Body of pancreas (tissue), 4 donors: ENCODE results near the gene NLGN1.

Source experiments
- CTCF ChIP-seq, 7 experiments: fragments of 450-650 bp in 4 of 7; fragments of 200-600 bp in 3 of 7; sonication (generic) in 3 of 7; IDR thresholded peaks; one replicate each; pipeline ENCODE4 v1.5.1; 2016 to 2019; ENCODE audit warnings: antibody characterized with exemption in 7 of 7
- POLR2A ChIP-seq, 3 donors: fragments of 450-650 bp; IDR thresholded peaks; one replicate each; pipeline ENCODE4 v1.6.1; 2016; ENCODE audit warnings: antibody characterized with exemption in 3 of 3, mild to moderate bottlenecking in 2 of 3

GRCh38 chr3:173584093-173584837 is 186.7 kb downstream of the NLGN1 start:
- peak in 6 of 7 experiments; percentile 47 to 70 (median 56) for TF ChIP-seq CTCF (IDR thresholded peaks at IDR 0.05)
- TF ChIP-seq POLR2A (IDR thresholded peaks at IDR 0.05): no peak
